GM23248 (cell line): ENCODE data around the gene WBP1. TPM values are rescaled to one million over a fixed set of nuclear protein-coding genes. Genes with fewer than 3 reads are reported as not detected.

Experiments used
- DNase-seq: peaks from one replicate; pipeline ENCODE4 v3.0.0-alpha.2; 2015
- H2AFZ ChIP-seq: fragments of 200-600 bp; sonication (generic); 2 replicates; pipeline ENCODE4 v1.6.1; 2016; ENCODE audit warnings: antibody characterized with exemption
- H3F3A ChIP-seq: fragments of 200-600 bp; sonication (generic); 2 replicates; pipeline ENCODE4 v1.6.1; 2016; ENCODE audit warnings: mild to moderate bottlenecking, antibody characterized with exemption, mixed run types; ENCODE audit not compliant: insufficient read depth
- H3K27ac ChIP-seq: fragments of 200-600 bp; sonication (generic); 2 replicates; pipeline ENCODE4 v1.5.1; 2016; ENCODE audit warnings: mild to moderate bottlenecking
- H3K27me3 ChIP-seq: fragments of 200-600 bp; sonication (generic); replicated peaks from 2 replicates; pipeline ENCODE4 v1.6.1; 2016; ENCODE audit warnings: mild to moderate bottlenecking; ENCODE audit not compliant: insufficient read depth
- H3K36me3 ChIP-seq: fragments of 200-600 bp; sonication (generic); 2 replicates; pipeline ENCODE4 v1.6.1; 2016; ENCODE audit warnings: low read depth, mild to moderate bottlenecking
- H3K4me1 ChIP-seq: fragments of 200-600 bp; sonication (generic); 2 replicates; pipeline ENCODE4 v1.6.1; 2016; ENCODE audit warnings: mild to moderate bottlenecking; ENCODE audit not compliant: insufficient read depth
- H3K4me2 ChIP-seq: fragments of 200-600 bp; sonication (generic); one replicate; pipeline ENCODE4 v1.6.1; 2016; ENCODE audit warnings: mild to moderate bottlenecking; ENCODE audit not compliant: unreplicated experiment
- H3K4me3 ChIP-seq: fragments of 200-600 bp; sonication (generic); 2 replicates; pipeline ENCODE4 v1.5.1; 2016; ENCODE audit warnings: mild to moderate bottlenecking
- H3K79me2 ChIP-seq: fragments of 200-600 bp; sonication (generic); 2 replicates; pipeline ENCODE4 v1.6.1; 2016; ENCODE audit warnings: mild to moderate bottlenecking; ENCODE audit not compliant: insufficient read depth
- H3K9ac ChIP-seq: fragments of 200-600 bp; sonication (generic); 2 replicates; pipeline ENCODE4 v1.6.1; 2016; ENCODE audit warnings: mild to moderate bottlenecking
- H3K9me2 ChIP-seq: fragments of 200-600 bp; sonication (generic); 2 replicates; pipeline ENCODE4 v1.6.1; 2016; ENCODE audit warnings: mixed run types, mild to moderate bottlenecking, moderate library complexity; ENCODE audit not compliant: insufficient read depth
- H3K9me3 ChIP-seq: fragments of 200-600 bp; sonication (generic); one replicate; pipeline ENCODE4 v1.6.1; 2017; ENCODE audit warnings: low read depth
- H4K20me1 ChIP-seq: fragments of 200-600 bp; sonication (generic); 2 replicates; pipeline ENCODE4 v1.6.0; 2016; ENCODE audit not compliant: insufficient read depth
- EZH2 ChIP-seq: fragments of 200-600 bp; sonication (generic); IDR thresholded peaks from 2 replicates; pipeline ENCODE4 v1.6.1; 2018; ENCODE audit warnings: antibody characterized with exemption, mild to moderate bottlenecking; ENCODE audit not compliant: insufficient read depth, poor library complexity, severe bottlenecking
- EZH2phosphoT487 ChIP-seq: fragments of 200-600 bp; sonication (generic); IDR thresholded peaks from 2 replicates; pipeline ENCODE4 v1.6.1; 2018; ENCODE audit warnings: antibody characterized with exemption, moderate library complexity, mild to moderate bottlenecking, low read depth; ENCODE audit not compliant: insufficient read depth
- WGBS, 2 experiments: methylation state at CpG; one replicate each; pipeline ENCODE4 v1.1.6; 2015 to 2017; ENCODE audit warnings: low lambda C conversion rate in 2 of 2, low coverage in 1 of 2; ENCODE audit errors: missing lambda C conversion rate in 2 of 2; 5-methylcytosine and 5-hydroxymethylcytosine counted together
- in situ Hi-C: fragments of 300-500 bp; cut with MboI; formaldehyde crosslinking; loops from 2 replicates; pipeline ENCODE4 v1.15.0; 2020
- polyA plus RNA-seq: library from polyadenylated mRNA; unstranded; fragments of >200 nt; fragmentation: Nextera tagmentation; extraction: Ambion mirVana; gene quantifications from 2 replicates; pipeline ENCODE4 v1.2.1, GENCODE V29; 2016
- total RNA-seq: library from RNA; depleted of rRNA; stranded (reverse); fragments of >200 nt; shearing (Covaris generic); gene quantifications from 2 replicates; pipeline ENCODE4 v1.2.3, GENCODE V29; 2014

The WBP1 gene
- total and polyA plus RNA-seq, 2 experiments from 2014 or later, result 47.1 to 58.7 TPM

- Histone ChIP-seq H3K4me3 (no peak overlapping the region), H3K9me3 (no peaks in the 10 kb centered on the region), H3K27ac (peak overlapping the region; percentile 45; the same call in 1 of the 2 replicates), H3K4me1 (0 out of 2 replicates have a peak, but pooled peaks cover 6% of the 10 kb centered on the region), H3K79me2 (no peaks in the 10 kb centered on the region), H4K20me1 (no peaks in the 10 kb centered on the region), H3K27me3 (no peaks in the 10 kb centered on the region), H3K9me2 (no peaks in the 10 kb centered on the region), H3K9ac (no peak overlapping the region), H3F3A (peaks cover 26% of the 10 kb centered on the region), H3K4me2 (no peak overlapping the region), H2AFZ (no peak overlapping the region), H3K36me3 (peaks cover 3% of the 10 kb centered on the region; the same call in 1 of the 2 replicates)
- in situ Hi-C loops, result no loop called here
- WGBS, 2 experiments, result 73 to 76% methylated on average over 5 of the region's 5 CpGs
- DNase-seq, result no peak
- TF ChIP-seq EZH2, result no peak
- TF ChIP-seq EZH2phosphoT487, result no peak
Measured at GRCh38 chr2:74424995-74425406, 33.2 kb upstream of the WBP1 start.

GRCh38 chr2:74425523-74425922, 32.7 kb upstream of the WBP1 start:
- H3K4me2 ChIP-seq, result no peak overlapping the region
- H3F3A ChIP-seq, result peaks cover 21% of the 10 kb centered on the region; the same call in 1 of the 2 replicates
- 0 out of 2 replicates have a peak, but pooled peaks cover 4% of the 10 kb centered on the region for H3K4me1 ChIP-seq
- H3K4me3 ChIP-seq, result no peak overlapping the region
- DNase-seq, result peak; percentile 60
- H3K9me3 ChIP-seq, result no peaks in the 10 kb centered on the region
- H3K79me2 ChIP-seq, result no peaks in the 10 kb centered on the region
- no peak overlapping the region for H2AFZ ChIP-seq
- H3K27ac ChIP-seq, result peak overlapping the region; percentile 45; the same call in 1 of the 2 replicates
- TF ChIP-seq EZH2 (no peak), EZH2phosphoT487 (no peak)
- H3K27me3 ChIP-seq, result no peaks in the 10 kb centered on the region
- no peaks in the 10 kb centered on the region for H4K20me1 ChIP-seq
- no peak overlapping the region for H3K9ac ChIP-seq
- WGBS, 2 experiments, result 71 to 73% methylated on average over 7 of the region's 7 CpGs
- in situ Hi-C loops, result no loop called here
- H3K9me2 ChIP-seq, result no peaks in the 10 kb centered on the region
- peaks cover 3% of the 10 kb centered on the region; the same call in 1 of the 2 replicates for H3K36me3 ChIP-seq

- H3K9ac ChIP-seq, result no peak overlapping the region
- H3K4me2 ChIP-seq, result no peak overlapping the region
- H3F3A ChIP-seq, result peaks cover 16% of the 10 kb centered on the region; the same call in 1 of the 2 replicates
- H3K4me3 ChIP-seq, result no peak overlapping the region
- no peaks in the 10 kb centered on the region for H4K20me1 ChIP-seq
- no peaks in the 10 kb centered on the region for H3K9me2 ChIP-seq
- in situ Hi-C loops, result no loop called here
- H3K36me3 ChIP-seq, result peaks cover 3% of the 10 kb centered on the region; the same call in 1 of the 2 replicates
- TF ChIP-seq EZH2 (no peak), EZH2phosphoT487 (no peak)
- H3K27me3 ChIP-seq, result no peaks in the 10 kb centered on the region
- H3K4me1 ChIP-seq, result no peaks in the 10 kb centered on the region
- H3K9me3 ChIP-seq, result no peaks in the 10 kb centered on the region
- no peak for DNase-seq
- no peak overlapping the region for H3K27ac ChIP-seq
- no peaks in the 10 kb centered on the region for H3K79me2 ChIP-seq
- no peak overlapping the region for H2AFZ ChIP-seq
- 79 to 100% methylated on average over 4 to 14 of the region's 14 CpGs for WGBS, 2 experiments
Measured at GRCh38 chr2:74426181-74426758, 32.0 kb upstream of the WBP1 start.

DNA sequence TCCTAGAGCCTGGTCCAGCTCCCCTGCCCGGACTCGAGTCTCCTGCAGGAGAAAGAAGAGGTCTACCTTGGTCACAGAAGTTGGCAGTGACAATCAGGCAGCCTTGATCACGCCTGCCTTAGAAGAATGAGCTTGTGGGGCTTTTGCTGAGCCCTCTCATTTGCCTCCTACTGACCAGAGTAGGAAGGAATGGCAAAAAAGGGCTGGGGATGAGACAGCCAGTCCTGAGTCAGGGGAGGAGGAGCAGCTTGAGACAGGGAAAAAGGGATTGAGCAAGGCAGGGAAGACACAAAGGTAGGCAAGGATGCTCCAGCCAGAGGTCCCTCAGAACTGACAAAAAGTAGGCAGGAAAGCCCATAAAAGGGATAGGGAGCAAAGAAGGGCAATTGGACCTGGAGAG, 30.7 kb upstream of the WBP1 start:
- in situ Hi-C loops, result no loop called here
- peaks cover 3% of the 10 kb centered on the region; the same call in 1 of the 2 replicates for H3K36me3 ChIP-seq
- no peaks in the 10 kb centered on the region for H3K79me2 ChIP-seq
- peak; percentile 65 for DNase-seq
- no peak overlapping the region for H3K4me3 ChIP-seq
- H3K9me3 ChIP-seq, result no peaks in the 10 kb centered on the region
- H3K9me2 ChIP-seq, result no peaks in the 10 kb centered on the region
- no peaks in the 10 kb centered on the region for H3K27me3 ChIP-seq
- no peak overlapping the region for H3K9ac ChIP-seq
- H3K4me1 ChIP-seq, result no peaks in the 10 kb centered on the region
- H3K4me2 ChIP-seq, result no peak overlapping the region
- H4K20me1 ChIP-seq, result no peaks in the 10 kb centered on the region
- TF ChIP-seq EZH2phosphoT487, result no peak
- TF ChIP-seq EZH2, result no peak
- no peak overlapping the region for H3K27ac ChIP-seq
- 91 to 94% methylated on average over 3 of the region's 3 CpGs for WGBS, 2 experiments
- peaks cover 16% of the 10 kb centered on the region; the same call in 1 of the 2 replicates for H3F3A ChIP-seq
- H2AFZ ChIP-seq, result no peak overlapping the region
